SKM-1 treated with dmso at 0.1 percent for 144 hours (cell line): ENCODE results near the gene CCND1.

ENCODE experiments used
- DNase-seq: peaks from one replicate; lab custom pipeline; 2025; ENCODE audit not compliant: unreplicated experiment; lab: John Stamatoyannopoulos, UW

CCND1 gene

DNA sequence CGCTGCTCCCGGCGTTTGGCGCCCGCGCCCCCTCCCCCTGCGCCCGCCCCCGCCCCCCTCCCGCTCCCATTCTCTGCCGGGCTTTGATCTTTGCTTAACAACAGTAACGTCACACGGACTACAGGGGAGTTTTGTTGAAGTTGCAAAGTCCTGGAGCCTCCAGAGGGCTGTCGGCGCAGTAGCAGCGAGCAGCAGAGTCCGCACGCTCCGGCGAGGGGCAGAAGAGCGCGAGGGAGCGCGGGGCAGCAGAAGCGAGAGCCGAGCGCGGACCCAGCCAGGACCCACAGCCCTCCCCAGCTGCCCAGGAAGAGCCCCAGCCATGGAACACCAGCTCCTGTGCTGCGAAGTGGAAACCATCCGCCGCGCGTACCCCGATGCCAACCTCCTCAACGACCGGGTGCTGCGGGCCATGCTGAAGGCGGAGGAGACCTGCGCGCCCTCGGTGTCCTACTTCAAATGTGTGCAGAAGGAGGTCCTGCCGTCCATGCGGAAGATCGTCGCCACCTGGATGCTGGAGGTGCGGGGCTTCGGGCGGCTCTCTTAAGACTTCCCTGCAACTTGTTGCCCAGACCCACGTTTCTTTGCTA is at the start of gene CCND1:
Gene CCND1, plus strand, starts transcription at position 162 of the 587 bp plus-strand sequence. Its CDS starts 158 bp downstream, at position 320.
- DNase-seq = peak; percentile 39

DNA sequence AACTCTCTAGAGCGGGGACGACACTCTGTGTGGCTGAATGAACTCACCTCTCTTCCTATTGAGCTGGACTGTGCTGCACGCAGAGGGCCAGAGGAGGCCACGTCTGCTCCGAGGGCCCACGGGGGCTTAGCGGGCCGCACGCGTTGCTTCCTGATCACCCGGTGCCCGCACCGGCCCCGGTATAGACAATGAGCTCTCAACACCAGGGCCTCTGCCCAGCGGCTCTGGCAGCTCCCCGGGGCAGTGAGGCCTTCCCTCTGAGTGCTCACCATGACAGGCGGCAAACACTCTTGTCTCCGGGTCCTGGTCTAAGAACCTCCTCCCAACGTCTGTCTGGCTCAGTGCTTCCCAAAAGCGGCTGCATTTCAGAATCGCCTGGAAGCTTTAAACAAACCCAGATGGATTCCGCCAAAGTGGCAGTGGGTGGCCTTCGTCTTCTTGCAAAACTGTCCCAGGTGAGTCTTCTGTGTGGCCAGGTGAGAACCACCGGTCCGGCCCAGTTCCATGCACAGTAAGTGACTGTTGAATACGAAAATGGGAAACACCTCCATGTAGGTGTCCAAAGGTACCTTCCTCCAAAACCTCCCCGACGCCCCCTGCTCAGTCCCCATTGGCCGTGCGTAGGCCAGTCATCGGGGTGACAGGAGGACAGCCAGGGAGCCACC is 47.8 kb upstream of the CCND1 start:
- DNase-seq = no peak

DNA sequence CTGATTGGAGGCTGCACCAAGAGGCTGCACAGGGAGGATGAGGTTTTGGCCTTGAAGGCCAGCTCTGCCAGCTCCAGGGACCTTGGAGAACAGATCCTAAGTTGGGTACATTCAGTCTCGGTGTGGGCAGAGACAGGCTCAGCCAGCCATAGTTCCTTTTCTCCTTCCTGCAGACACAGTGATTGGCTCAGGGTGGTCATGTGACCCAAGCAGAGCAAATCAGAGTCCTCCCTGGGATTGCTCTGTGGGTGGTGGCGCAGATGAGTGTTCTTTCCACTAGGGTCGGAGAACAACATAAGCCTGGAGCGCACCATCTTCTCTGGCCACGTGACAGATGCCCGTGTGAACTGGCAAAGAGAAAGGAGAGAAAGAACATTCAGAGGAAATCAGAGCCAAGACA is 47.1 kb upstream of the CCND1 start:
- DNase-seq = no peak

DNA sequence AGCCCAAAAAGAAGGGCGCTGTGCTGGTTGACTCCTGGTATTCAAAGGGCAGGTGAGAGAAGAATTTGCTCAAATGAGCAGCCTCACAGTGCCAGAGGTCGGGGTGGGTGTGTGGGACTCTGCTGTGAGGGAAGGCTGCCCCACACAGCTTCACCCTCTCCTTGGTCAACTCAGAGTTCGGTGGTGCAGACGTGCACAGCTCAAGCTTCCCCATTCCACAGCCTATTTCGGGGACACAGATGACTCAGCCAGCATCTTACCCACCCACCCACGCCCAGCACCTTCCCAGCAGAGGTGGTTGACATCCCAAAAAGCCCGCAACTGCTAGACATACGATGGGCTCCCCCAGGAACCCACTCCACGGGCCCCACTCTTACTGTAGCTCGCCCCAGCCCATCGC is 46.5 kb upstream of the CCND1 start:
- DNase-seq = no peak

DNA sequence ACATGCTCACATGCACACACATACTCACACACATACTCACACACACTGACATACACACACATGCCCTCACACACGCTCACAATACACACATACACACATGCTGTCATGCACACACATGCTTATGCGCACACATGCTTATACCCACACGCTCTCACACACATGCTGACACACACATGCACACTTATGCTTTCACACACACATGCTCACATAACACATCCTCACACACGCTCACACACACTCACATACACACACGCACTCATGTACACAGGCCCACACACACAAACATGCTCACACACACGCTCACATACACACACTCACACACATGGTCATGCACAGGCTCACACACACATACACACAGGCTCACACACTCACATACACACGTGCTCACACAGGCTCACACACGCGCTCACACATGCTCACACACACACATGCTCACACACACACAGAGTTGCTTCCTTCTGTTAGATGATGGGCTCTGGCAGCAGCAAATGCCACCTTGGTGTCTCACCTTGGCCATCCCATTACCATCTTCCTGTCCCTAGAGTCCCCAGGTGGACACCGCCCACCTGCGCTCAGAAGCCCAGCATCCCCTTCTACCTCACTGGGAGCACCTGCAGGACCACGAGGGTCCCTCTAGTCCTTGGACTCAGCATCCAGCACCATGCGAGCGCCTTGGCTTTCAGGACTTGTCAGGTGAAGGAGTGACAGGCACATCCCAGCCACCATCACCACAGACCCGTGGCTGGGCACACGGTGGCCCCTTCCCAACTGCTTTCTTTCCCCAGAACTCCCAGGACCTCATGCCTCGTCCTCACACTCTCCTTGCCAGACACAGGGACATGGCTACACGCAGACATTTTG is 44.9 kb upstream of the CCND1 start:
- no peak for DNase-seq

DNA sequence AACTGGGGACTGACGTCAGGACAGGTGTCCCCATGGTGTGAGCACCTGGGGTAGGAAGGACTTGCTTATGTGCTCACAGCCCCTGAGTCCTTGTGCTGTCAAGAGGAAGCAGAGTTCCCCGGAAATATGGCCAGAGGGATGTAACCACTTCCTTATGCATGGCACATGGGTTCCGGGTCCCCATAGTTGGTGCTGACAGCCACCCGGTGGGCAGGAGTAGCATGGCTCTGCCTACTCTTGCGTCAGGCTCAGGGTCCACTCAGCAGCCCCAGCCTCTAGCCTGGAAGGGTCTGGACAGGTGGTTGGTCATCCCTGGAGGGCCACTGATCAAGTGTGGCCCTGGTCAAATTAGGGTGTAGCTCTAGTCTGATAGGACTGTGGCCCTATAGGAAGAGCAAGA is 42.8 kb upstream of the CCND1 start:
- no peak for DNase-seq

DNA sequence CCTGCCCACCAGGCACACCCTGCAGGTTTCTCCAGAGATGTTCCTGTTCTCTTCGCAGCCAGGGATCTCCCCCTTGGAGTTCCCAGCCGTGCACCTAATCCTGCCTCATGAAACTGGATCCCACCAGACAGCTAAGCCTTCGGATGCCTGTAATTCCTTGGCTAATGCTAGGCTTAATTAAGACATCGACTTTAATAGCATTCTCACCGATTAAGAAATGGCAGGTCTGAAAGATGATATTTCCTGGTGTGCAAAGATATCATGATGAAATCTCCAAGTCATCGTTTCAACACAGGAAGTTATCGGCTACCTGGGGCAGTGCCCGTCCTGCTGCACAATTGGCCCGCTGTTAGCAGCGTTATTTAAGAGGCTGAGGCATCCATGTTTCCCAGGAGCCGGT is 41.5 kb upstream of the CCND1 start:
- DNase-seq = no peak

DNA sequence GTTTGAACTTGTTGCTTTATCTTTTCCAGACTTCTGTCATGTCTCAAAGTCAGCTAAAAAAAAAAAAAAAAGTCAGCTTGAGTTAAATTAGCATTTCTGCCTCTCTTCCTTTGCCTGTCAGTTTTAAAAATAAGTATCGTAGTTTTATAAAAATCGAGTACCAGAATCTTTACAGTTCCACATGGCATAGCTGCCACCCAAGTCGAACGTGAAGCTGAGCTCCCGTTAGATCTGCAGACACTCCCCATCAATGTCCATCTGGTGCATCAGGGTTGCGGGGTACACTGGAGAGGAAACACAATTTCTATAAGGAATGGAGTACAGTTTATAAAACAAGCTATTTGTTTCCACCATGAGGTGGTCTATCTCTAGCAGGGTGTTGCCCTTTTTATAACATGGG is 41.0 kb upstream of the CCND1 start:
- no peak for DNase-seq

DNA sequence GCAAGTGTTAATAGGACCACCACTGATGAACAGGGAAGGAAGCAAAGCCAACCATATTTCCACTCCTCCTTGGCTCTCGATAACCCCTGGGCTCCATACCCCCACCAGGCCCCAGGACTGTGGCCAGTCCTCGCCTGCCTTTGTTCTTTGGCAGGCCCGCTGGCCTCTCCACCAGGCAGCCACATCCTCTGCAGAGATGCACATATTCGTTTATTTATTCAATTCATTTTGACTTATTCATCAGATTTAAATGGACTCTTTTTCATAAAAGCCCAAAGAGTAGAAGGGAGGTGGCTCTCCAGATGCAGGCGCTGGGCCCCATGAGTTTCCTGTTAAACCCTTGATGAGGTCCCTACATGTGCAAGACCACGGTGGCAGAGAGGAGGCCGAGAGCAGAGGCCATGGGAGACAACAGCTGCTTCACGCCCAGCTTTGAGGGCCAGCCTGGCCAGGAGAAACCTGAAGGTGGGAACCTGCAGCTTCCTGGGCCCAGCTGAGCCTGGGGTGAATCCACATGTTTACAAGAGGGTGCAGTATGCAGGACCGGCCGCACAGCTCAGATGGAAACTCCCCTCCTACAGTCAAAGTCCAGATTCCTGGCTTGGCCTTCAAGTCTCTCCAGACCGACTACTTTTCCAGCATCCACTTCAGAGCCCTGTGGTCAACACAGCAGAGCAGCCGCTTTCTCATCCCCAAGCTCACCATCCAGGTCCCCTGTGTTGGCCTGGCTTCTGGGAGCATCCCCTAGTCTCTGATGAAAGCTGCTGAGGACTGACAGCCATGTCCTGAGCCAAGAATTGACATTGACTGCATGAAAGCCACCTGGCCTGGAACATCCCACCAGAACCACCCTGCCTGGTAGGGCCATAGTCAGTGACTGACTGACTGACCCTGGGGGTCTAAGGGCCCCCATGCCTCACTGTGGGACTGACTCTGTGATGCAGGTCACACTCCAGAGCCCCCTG is 39.7 kb upstream of the CCND1 start:
- DNase-seq = no peak

DNA sequence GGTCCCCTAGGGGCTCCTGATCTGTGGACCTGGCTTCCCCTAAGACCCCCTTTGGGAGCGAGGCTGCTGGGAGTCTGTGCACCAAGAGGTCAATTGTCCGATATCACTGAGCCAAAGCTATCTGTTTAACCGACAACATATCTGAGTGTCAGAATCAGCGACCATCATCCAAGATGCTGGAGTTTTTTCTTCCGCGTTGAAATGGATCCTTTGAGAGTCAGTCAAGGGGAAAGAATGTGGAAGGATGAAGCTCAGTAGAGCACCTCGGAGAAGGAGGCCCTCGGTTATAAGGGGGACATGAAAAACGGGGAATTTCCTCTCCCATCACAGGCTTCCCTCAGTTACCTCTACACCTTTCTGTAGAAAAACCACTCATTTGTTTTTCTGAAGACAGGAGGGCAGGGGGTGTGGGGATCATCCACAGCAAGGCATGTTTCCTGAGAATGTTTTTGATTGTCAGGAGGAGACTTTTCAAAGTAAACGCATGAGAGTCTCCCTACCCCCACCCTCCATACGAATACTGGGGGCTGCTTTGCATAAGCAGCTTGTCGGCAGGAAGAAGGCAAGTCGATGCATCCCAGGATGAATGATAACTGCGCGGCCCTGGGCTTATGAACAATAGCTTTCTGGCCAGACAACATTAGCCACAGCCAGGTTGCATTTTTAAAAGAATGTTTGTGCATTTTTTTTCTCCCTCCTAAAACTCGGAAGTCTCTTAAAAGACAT is 37.7 kb upstream of the CCND1 start:
- DNase-seq = no peak

DNA sequence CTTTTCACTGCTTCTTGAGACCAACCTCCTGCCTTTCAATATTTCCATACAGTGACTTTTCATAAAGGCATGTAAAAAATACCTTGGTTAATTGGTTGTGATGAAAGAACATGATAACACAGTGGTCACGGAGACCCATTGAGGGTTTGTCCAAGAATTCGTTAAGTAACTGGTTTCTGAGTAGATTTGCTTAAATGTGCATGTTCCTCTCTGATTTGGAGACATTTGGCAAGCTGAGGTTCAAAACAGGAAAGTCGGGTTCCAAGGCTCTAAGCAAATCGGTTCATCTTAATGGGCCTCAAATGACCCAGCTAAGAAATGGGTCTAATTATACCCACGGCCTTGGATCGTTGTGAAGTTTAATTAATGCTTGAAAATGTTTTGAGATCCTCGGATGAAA is 36.9 kb upstream of the CCND1 start:
- DNase-seq = no peak

DNA sequence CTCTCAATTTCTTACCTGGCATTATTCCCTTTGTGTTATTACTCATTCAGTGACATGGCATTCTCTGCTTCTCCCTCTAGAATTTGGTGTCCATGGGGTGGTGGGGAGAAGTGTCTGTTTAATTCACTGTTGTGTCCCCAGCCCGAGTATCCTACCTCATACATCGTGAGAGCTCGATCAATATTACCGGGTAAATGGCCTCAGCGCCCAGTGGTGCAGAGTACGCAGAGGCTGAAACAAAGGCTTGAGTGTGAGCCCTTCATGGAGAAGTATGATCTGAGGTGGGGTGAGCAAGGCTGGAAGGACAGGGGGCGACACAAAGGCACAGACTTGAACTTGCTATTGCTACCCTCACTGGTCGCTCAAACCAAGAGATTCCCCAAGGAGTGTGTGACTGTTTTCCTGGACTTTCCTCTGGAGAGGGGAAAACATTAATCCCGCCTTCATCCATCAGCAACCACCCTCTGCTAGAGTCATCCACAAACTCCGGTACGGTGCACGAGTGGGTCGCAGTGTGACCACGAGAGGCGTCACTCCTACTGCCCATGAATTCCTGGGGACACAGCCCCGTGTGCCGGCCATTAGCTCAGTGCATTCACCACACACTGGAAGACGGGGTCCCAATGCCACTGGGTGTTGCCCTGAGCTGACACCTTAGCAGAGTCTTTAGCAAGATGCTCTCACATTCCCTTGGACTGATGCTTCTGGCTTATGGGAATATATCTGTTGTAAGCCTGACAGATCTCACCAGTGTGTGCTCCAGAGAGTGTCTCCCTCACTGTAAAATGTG is 35.0 kb upstream of the CCND1 start:
- DNase-seq = no peak

DNA sequence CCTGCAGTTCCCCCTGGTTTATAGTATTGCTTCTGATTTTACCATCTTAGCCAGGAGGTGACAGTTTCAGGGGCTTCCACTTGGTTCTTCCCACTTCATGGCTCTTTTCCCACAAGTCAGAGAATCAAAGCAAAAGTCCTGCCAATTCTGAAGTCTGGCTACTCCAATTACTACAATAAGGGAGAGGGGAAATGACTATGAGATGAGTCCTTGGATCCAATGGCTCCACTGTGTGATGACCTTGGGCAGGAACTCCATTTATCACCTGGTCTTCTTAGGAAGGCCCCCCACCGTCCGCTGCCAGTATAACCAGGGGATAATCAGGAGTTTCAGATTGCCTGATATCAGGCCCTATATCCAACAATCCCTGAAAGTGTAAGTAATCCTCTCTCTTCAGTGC is 31.6 kb upstream of the CCND1 start:
- no peak for DNase-seq

DNA sequence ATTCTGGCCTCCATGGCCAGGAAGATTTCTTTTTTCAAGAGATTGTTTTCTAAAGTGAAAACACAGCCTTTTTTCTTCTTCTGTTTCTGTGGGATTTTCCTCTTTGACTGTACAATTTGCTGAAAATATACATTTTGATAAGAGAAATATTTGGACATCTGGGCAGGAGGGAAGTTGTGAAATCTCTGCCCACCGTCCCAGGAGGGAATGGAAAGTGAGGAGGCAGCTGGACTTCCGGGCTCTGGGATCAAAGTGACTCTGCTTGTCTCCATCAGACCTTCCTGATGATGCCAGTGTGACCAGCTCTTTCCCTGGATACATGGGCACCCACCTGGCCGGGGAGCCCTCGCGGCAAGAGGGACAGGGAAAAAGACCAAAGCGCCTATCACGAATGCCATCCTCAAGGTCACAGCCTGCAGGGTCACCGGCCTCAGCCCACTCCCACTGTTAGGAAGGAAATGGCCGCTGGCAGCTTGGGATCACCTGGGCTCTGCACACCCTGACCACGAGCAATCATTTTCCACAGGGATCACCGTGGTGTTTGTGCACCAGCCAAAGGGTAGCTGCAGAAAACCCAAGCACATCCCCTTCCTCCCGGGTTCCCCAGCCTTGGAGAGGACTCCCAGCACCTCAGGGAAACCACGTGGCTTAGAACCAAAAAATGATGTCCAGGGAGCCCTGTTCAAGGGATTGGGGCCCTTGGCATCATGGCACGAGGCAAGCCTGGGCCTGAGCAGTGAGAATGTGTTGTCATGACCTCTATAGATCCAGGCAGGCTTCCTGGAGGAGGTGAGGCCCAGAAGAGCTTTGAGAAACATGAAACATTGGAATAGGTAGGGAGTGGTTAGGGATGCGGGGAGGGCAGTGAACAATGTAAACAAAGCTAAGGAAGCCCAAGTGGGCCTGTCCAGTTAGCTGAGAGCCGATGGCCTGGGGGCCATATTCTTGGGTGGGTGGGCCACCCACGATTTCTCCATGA is 29.1 kb upstream of the CCND1 start:
- DNase-seq = no peak

DNA sequence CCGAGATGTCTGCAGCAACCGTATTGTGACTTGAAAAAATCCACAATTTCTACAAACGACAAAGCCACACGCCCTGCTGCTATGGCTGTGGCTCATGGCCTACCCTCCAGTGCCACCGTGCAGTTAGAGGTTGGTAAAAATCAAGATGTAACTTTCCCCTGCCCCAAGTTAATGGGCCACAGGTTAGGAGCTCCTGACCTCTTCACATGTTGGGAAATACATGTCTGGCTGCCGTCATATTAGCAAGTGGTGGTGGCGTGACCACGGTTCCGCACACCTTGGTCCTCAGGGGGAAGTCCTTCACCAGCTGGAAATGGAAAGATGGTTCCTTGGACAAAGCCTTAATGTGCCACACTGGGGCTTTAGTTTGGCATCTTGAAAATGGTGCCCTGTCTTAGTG is 27.4 kb upstream of the CCND1 start:
- DNase-seq = no peak

DNA sequence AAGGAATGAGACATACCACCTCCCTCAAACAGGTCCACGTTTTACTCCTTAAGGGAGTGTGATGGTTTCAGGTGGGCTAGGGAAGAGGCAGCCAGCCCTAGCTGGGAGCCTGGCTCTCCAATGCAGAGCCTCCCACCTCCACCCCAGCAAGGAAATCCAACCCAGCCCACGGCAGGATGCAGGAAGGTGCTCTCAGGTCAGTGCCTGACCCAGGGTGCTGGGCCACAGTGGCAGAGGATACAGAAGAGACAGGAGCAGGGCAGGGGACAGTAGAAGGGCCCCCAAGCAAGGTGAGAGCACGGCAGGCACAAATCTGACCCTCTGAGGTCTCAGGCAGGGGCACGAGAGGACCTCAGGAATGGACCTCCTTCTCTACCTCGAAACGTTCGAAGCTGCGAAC is 26.9 kb upstream of the CCND1 start:
- no peak for DNase-seq

DNA sequence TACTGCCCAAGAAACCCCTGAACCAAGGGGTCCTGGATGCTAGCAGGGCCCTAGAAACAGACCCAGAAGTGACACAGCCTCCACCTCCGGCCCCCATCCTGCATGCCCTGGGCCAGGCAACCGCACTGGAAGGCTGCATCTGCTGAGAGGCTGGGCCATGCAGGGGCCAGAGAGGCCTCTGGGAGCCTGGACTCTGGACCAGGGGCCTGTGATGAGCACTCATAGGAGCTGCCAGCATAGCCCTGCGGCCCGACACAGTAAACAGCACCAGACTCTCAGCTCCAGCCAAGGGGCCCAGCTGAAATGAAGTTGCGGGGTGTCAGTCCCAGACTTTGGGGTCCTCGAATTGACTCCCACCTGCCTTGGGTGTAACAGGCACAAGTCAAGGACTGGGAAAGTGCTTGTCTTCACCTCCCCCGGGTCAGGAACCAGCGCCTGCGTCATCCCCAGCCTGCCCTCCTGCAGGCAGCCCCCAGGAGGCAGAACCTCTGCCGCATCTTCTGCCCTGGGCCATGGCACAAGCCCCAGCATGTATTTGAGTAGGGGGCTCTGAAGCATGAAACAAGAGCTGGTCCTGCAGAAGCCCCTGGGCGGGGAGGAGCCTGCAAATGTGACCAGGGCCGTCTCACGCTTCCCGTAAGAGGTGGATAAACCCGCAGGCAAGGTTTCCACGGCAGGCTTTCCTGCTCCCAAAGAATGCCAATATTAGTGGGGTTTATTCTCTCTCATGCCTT is 25.2 kb upstream of the CCND1 start:
- no peak for DNase-seq

DNA sequence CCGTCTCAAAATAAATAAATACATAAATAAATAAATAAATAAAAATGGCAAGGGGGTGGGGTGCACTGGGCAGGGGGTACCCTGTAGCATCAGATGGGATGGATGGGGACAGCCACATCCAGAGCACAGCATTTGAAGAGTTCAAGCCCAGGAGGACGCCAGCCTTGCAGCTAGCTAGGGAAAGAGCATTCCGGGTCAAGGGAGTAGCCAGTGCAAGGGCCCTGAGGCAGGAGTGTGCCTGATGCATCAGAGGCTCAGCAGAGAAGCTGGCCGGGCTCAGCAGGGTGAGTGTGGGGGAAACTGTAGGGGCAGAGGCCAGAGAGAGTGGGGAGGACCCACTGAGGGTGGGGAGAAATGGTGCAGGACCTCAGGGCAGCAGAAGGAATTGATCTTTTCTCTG is 23.7 kb upstream of the CCND1 start:
- no peak for DNase-seq
